HCT116 (cell line): ENCODE data around the gene LHCGR. TPM values are rescaled to one million over a fixed set of nuclear protein-coding genes. Genes with fewer than 3 reads are reported as not detected.
"Not testable (repeated sequence)": the region's sequence is repeated elsewhere in the genome, so short reads cannot be mapped to it uniquely, and the experiment has no call there.

Source experiments
- ATAC-seq: fragments of 200-7000 bp; cut with Tn5 transposase; 2 replicates; pipeline ENCODE4 v1.9.1; 2020; ENCODE audit warnings: mild to moderate bottlenecking, moderate library complexity
- BruUV-seq: library from RNA; stranded (reverse); fragments of 400-500 nt; replicated peaks from 2 replicates; lab custom pipeline; 2021; lab: Mats Ljungman, UMichigan
- CTCF ChIA-PET: fragments of 300-600 bp; sonication (Branson Sonifier 250); formaldehyde crosslinking; loops from one replicate; lab custom pipeline; 2021; ENCODE audit warnings: antibody characterized with exemption; lab: Charles Lee
- POLR2A ChIA-PET: fragments of 300-600, 350-600 bp; sonication (Branson Sonifier 250); formaldehyde crosslinking; loops from one replicate; lab custom pipeline; 2021; ENCODE audit warnings: antibody characterized with exemption; lab: Charles Lee
- RAD21 ChIA-PET, 2 experiments: fragments of 300-600 bp; sonication (Branson Sonifier 250); formaldehyde crosslinking; loops; one replicate each; lab custom pipeline; 2023; ENCODE audit warnings: low total read pairs in 2 of 2; ENCODE audit not compliant: uncharacterized antibody in 2 of 2, unreplicated experiment in 2 of 2, low non-redundant PET in 1 of 2; lab: Charles Lee
- DNase-seq: peaks from one replicate; pipeline ENCODE4 v3.0.0-alpha.2; 2010; ENCODE audit warnings: low read depth, low spot score
- H2AFZ ChIP-seq: fragments of 200-600 bp; shearing (Covaris generic), sonication (generic); 2 replicates; pipeline ENCODE4 v1.6.1; 2017; ENCODE audit warnings: low read depth, mixed run types, mixed read lengths, antibody characterized with exemption, low read length; ENCODE audit not compliant: poor library complexity, severe bottlenecking
- H3K27ac ChIP-seq: 2 replicates; pipeline ENCODE4 v1.5.1; 2012; ENCODE audit warnings: low read depth, low read length
- H3K27me3 ChIP-seq: fragments of 200-600 bp; sonication (generic); 2 replicates; pipeline ENCODE4 v1.6.1; 2016; ENCODE audit warnings: mixed run types, low read length, mixed read lengths; ENCODE audit not compliant: insufficient read depth
- H3K36me3 ChIP-seq, 2 experiments: fragments of 200-500 bp in 1 of 2; fragments of 200-600 bp in 1 of 2; sonication (Bioruptor generic) in 1 of 2; sonication (generic) in 1 of 2; 2 replicates each; pipeline versions ENCODE4 v1.5.1 to v1.6.1; 2014 to 2016; ENCODE audit warnings: low read length in 2 of 2, inconsistent platforms in 1 of 2, mixed read lengths in 1 of 2, mixed run types in 1 of 2; ENCODE audit not compliant: insufficient read depth in 2 of 2, control insufficient read depth in 1 of 2
- H3K4me1 ChIP-seq, 2 experiments: fragments of 200-600 bp in 1 of 2; sonication (generic) in 1 of 2; 2 replicates each; pipeline versions ENCODE4 v1.5.1 to v1.6.1; 2012 to 2017; ENCODE audit warnings: low read length in 2 of 2, inconsistent platforms in 1 of 2, mild to moderate bottlenecking in 1 of 2, mixed read lengths in 1 of 2, mixed run types in 1 of 2, moderate library complexity in 1 of 2; ENCODE audit not compliant: insufficient read depth in 2 of 2, control insufficient read depth in 1 of 2
- H3K4me2 ChIP-seq: fragments of 200-600 bp; sonication (generic); 2 replicates; pipeline ENCODE4 v1.6.1; 2017; ENCODE audit warnings: mixed run types, low read length, mixed read lengths
- H3K4me3 ChIP-seq, 2 experiments: fragments of 200-600 bp in 1 of 2; sonication (generic) in 1 of 2; replicated peaks in 1 of 2; 2 replicates each; pipeline ENCODE4 v1.5.1; 2011 to 2016; ENCODE audit warnings: low read length in 2 of 2, control low read depth in 1 of 2, low read depth in 1 of 2, mild to moderate bottlenecking in 1 of 2, mixed read lengths in 1 of 2, mixed run types in 1 of 2
- H3K79me2 ChIP-seq: fragments of 200-600 bp; sonication (generic); 2 replicates; pipeline ENCODE4 v1.6.1; 2017; ENCODE audit warnings: mild to moderate bottlenecking, mixed run types, low read length, moderate library complexity, mixed read lengths; ENCODE audit not compliant: insufficient read depth
- H3K9ac ChIP-seq: fragments of 200-600 bp; sonication (generic); 2 replicates; pipeline ENCODE4 v1.6.1; 2016; ENCODE audit warnings: low read length, mixed read lengths
- H3K9me2 ChIP-seq: fragments of 200-600 bp; sonication (generic), shearing (Covaris generic); 2 replicates; pipeline ENCODE4 v1.6.1; 2017; ENCODE audit warnings: mixed run types, mild to moderate bottlenecking, moderate library complexity; ENCODE audit not compliant: insufficient read depth
- H3K9me3 ChIP-seq, 2 experiments: fragments of 200-500 bp in 1 of 2; fragments of 200-600 bp in 1 of 2; sonication (Bioruptor generic) in 1 of 2; sonication (generic) in 1 of 2; 2 replicates each; pipeline ENCODE4 v1.6.1; 2014 to 2017; ENCODE audit warnings: low read length in 2 of 2, mixed read lengths in 2 of 2, inconsistent platforms in 1 of 2, low read depth in 1 of 2, mild to moderate bottlenecking in 1 of 2, mixed run types in 1 of 2, moderate library complexity in 1 of 2; ENCODE audit not compliant: control insufficient read depth in 1 of 2, insufficient read depth in 1 of 2
- H4K20me1 ChIP-seq: fragments of 200-600 bp; sonication (generic), shearing (Covaris generic); 2 replicates; pipeline ENCODE4 v1.6.1; 2017; ENCODE audit warnings: mixed run types, mild to moderate bottlenecking, moderate library complexity; ENCODE audit not compliant: insufficient read depth
- CBX3 ChIP-seq: IDR thresholded peaks from 2 replicates; pipeline ENCODE4 v1.6.1; 2012; ENCODE audit warnings: low read depth
- EZH2 ChIP-seq: fragments of 200-600 bp; sonication (generic); IDR thresholded peaks from 2 replicates; pipeline ENCODE4 v1.6.1; 2017; ENCODE audit warnings: antibody characterized with exemption, mixed run types
- EZH2phosphoT487 ChIP-seq: fragments of 200-600 bp; IDR thresholded peaks from 2 replicates; pipeline ENCODE4 v1.6.1; 2018; ENCODE audit warnings: antibody characterized with exemption, borderline replicate concordance
- RAD21 ChIP-seq: IDR thresholded peaks from 2 replicates; pipeline ENCODE4 v1.6.1; 2012; ENCODE audit warnings: low read depth, mild to moderate bottlenecking
- SIN3A ChIP-seq: IDR thresholded peaks from 2 replicates; pipeline ENCODE4 v1.6.1; 2012; ENCODE audit warnings: low read depth
- SP1 ChIP-seq: IDR thresholded peaks from 2 replicates; pipeline ENCODE4 v1.6.1; 2012; ENCODE audit warnings: low read depth
- YY1 ChIP-seq: IDR thresholded peaks from 2 replicates; pipeline ENCODE4 v1.6.1; 2011; ENCODE audit warnings: low read length, low read depth, moderate library complexity, mild to moderate bottlenecking; ENCODE audit not compliant: insufficient replicate concordance; ENCODE audit errors: extremely low read depth
- ZNF274 ChIP-seq: fragments of 200-500 bp; sonication (Bioruptor generic); IDR thresholded peaks from 2 replicates; pipeline ENCODE4 v1.6.1; 2014; ENCODE audit warnings: mild to moderate bottlenecking, low read depth, low read length, inconsistent platforms
- intact Hi-C: fragments of 100-400 bp; cut with micrococcal nuclease; formaldehyde crosslinking; loops from 2 replicates; pipeline ENCODE4 v1.10.0; 2022
- total RNA-seq: library from RNA; stranded (reverse); gene quantifications from one replicate; pipeline ENCODE4 v1.2.1, GENCODE V29; 2021; ENCODE audit not compliant: unreplicated experiment
- TF ChIP-seq, protein P1 (sequence below), 3 experiments: fragments of 200-600 bp in 1 of 3; sonication (generic) in 1 of 3; IDR thresholded peaks in 2 of 3; conservative IDR thresholded peaks in 1 of 3; 2 replicates each; pipeline ENCODE4 v1.5.1; 2012 to 2017; ENCODE audit warnings: low read depth in 2 of 3, low read length in 2 of 3, antibody characterized with exemption in 1 of 3, borderline replicate concordance in 1 of 3, control low read depth in 1 of 3, mild to moderate bottlenecking in 1 of 3, mixed read lengths in 1 of 3, mixed run types in 1 of 3, moderate library complexity in 1 of 3; ENCODE audit not compliant: insufficient read depth in 1 of 3
- TF ChIP-seq, protein P2 (sequence below): IDR thresholded peaks from 2 replicates; pipeline ENCODE4 v1.6.1; 2012; ENCODE audit warnings: low read depth
- TF ChIP-seq, protein P3 (sequence below): IDR thresholded peaks from 2 replicates; pipeline ENCODE4 v1.6.1; 2012

The LHCGR gene
- total RNA-seq, 1 experiment from 2014 or later: not detected

DNA sequence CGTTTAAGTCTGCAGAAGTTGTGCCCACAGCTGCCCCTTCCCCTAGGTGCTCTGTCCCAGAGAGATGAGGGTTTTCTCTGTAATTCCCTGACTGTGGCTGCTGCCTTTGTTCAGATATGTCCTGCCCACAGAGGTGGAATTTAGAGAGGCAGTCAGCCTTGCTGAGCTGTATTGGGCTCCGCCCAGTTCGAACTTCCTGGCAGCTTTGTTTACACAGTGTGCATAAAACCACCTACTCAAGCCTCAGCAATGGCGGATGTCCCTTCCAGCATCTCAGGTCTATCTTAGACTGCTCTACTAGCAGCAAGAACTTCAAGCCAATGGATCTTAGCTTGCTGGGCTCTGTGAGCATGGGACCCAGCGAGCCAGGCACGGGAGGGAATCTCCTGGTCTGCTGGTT, 48.1 kb downstream of the LHCGR start:
- Histone ChIP-seq H3K27ac (no peak overlapping the region), H3K4me2 (no peak overlapping the region), H3K9me2 (no peaks in the 10 kb centered on the region), H3K79me2 (no peaks in the 10 kb centered on the region), H3K4me3 (no peak overlapping the region), H4K20me1 (no peaks in the 10 kb centered on the region), H2AFZ (no peak overlapping the region), H3K4me1 (peaks cover 0 to 4% of the 10 kb centered on the region in 2 experiments; a peak in 1 of 4 replicates), H3K9me3 (no peaks in the 10 kb centered on the region), H3K36me3 (no peaks in the 10 kb centered on the region), H3K9ac (no peak overlapping the region), H3K27me3 (peaks cover 25% of the 10 kb centered on the region)
- intact Hi-C loops: no loop called here
- no peak for DNase-seq
- BruUV-seq: no TSS peak
- RAD21 ChIA-PET: no interaction called here
- POLR2A ChIA-PET: no interaction called here
- no peak for ATAC-seq
- TF ChIP-seq EZH2phosphoT487 (no peak), RAD21 (no peak), SP1 (no peak), EZH2 (no peak), CBX3 (no peak), YY1 (no peak), ZNF274 (no peak), SIN3A (no peak)
- TF ChIP-seq, protein P1, sequence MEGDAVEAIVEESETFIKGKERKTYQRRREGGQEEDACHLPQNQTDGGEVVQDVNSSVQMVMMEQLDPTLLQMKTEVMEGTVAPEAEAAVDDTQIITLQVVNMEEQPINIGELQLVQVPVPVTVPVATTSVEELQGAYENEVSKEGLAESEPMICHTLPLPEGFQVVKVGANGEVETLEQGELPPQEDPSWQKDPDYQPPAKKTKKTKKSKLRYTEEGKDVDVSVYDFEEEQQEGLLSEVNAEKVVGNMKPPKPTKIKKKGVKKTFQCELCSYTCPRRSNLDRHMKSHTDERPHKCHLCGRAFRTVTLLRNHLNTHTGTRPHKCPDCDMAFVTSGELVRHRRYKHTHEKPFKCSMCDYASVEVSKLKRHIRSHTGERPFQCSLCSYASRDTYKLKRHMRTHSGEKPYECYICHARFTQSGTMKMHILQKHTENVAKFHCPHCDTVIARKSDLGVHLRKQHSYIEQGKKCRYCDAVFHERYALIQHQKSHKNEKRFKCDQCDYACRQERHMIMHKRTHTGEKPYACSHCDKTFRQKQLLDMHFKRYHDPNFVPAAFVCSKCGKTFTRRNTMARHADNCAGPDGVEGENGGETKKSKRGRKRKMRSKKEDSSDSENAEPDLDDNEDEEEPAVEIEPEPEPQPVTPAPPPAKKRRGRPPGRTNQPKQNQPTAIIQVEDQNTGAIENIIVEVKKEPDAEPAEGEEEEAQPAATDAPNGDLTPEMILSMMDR (IDR thresholded peaks at IDR 0.05 in 2 of 3, conservative IDR thresholded peaks at IDR 0.05 in 1 of 3; ENCODE audit: borderline replicate concordance in 1 of 3, insufficient read depth in 1 of 3, low read depth in 2 of 3, low read length in 2 of 3): no peak
- TF ChIP-seq, protein P2, sequence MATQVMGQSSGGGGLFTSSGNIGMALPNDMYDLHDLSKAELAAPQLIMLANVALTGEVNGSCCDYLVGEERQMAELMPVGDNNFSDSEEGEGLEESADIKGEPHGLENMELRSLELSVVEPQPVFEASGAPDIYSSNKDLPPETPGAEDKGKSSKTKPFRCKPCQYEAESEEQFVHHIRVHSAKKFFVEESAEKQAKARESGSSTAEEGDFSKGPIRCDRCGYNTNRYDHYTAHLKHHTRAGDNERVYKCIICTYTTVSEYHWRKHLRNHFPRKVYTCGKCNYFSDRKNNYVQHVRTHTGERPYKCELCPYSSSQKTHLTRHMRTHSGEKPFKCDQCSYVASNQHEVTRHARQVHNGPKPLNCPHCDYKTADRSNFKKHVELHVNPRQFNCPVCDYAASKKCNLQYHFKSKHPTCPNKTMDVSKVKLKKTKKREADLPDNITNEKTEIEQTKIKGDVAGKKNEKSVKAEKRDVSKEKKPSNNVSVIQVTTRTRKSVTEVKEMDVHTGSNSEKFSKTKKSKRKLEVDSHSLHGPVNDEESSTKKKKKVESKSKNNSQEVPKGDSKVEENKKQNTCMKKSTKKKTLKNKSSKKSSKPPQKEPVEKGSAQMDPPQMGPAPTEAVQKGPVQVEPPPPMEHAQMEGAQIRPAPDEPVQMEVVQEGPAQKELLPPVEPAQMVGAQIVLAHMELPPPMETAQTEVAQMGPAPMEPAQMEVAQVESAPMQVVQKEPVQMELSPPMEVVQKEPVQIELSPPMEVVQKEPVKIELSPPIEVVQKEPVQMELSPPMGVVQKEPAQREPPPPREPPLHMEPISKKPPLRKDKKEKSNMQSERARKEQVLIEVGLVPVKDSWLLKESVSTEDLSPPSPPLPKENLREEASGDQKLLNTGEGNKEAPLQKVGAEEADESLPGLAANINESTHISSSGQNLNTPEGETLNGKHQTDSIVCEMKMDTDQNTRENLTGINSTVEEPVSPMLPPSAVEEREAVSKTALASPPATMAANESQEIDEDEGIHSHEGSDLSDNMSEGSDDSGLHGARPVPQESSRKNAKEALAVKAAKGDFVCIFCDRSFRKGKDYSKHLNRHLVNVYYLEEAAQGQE: no peak
- TF ChIP-seq, protein P3, sequence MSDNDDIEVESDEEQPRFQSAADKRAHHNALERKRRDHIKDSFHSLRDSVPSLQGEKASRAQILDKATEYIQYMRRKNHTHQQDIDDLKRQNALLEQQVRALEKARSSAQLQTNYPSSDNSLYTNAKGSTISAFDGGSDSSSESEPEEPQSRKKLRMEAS: no peak
- CTCF ChIA-PET: no interaction called here

DNA sequence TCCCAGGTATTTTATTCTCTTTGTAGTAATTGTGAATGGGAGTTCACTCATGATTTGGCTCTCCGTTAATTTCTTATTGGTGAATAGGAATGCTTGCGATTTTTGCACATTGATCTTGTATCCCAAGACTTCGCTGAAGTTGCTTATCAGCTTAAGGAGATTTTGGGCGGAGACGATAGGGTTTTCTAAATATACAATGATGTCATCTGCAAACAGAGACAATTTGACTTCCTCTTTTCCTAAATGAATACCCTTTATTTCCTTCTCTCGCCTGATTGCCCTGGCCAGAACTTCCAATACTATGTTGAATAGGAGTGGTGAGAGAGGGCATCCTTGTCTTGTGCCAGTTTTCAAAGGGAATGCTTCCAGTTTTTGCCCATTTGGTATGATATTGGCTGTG, 51.9 kb downstream of the LHCGR start:
- POLR2A ChIA-PET, intact Hi-C loops, H3K9ac ChIP-seq, H3K4me3 ChIP-seq, H3K27ac ChIP-seq, DNase-seq, BruUV-seq, H3K79me2 ChIP-seq, H3K4me1 ChIP-seq, H4K20me1 ChIP-seq, H3K4me2 ChIP-seq, H3K9me3 ChIP-seq, H3K9me2 ChIP-seq, ATAC-seq, CTCF ChIA-PET, H2AFZ ChIP-seq, H3K36me3 ChIP-seq, RAD21 ChIA-PET: not testable (repeated sequence)
- peaks cover 13% of the 10 kb centered on the region; the same call in 1 of the 2 replicates for H3K27me3 ChIP-seq
